GM19438 (cell line): ENCODE results near the gene HGFAC.

ENCODE experiments used
- ATAC-seq: cut with Tn5 transposase; IDR thresholded peaks from one replicate; pipeline ENCODE4 v1.9.1; 2021; ENCODE audit warnings: low read depth; ENCODE audit not compliant: unreplicated experiment

Gene HGFAC

GRCh38 chr4:3441501-3442459, at the start of gene HGFAC:
Gene HGFAC (plus strand): TSS chr4:3441968. CDS start chr4:3442002, 34 bp downstream.
- ATAC-seq: no peak

GRCh38 chr4:3392321-3392720, 49.4 kb upstream of the HGFAC start:
- no peak for ATAC-seq

- ATAC-seq: no peak
These were observed 48.6 kb upstream of the HGFAC start for GRCh38 chr4:3393171-3393570.

- no peak for ATAC-seq
These were observed 45.2 kb upstream of the HGFAC start for GRCh38 chr4:3396600-3396999.

DNA sequence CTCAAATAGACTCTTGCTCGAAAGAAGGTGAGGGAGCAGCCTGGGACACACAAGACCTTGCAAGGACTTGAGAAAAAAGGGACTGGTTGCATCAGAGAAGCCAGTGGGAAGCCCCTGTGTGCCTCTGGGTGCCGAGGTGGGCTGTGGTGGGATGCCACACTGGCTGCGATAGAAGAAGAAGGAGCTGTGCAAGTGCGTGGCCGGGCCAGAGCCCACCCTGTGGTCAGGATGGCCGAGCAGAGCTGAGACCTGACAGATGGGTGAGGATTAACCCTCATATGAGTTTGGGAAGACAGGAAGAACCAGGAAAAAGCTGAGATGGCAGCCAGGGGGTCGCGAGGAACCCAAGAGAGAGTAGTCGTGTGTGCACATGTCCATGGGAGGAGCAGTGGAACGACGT, 44.6 kb upstream of the HGFAC start:
- no peak for ATAC-seq

DNA sequence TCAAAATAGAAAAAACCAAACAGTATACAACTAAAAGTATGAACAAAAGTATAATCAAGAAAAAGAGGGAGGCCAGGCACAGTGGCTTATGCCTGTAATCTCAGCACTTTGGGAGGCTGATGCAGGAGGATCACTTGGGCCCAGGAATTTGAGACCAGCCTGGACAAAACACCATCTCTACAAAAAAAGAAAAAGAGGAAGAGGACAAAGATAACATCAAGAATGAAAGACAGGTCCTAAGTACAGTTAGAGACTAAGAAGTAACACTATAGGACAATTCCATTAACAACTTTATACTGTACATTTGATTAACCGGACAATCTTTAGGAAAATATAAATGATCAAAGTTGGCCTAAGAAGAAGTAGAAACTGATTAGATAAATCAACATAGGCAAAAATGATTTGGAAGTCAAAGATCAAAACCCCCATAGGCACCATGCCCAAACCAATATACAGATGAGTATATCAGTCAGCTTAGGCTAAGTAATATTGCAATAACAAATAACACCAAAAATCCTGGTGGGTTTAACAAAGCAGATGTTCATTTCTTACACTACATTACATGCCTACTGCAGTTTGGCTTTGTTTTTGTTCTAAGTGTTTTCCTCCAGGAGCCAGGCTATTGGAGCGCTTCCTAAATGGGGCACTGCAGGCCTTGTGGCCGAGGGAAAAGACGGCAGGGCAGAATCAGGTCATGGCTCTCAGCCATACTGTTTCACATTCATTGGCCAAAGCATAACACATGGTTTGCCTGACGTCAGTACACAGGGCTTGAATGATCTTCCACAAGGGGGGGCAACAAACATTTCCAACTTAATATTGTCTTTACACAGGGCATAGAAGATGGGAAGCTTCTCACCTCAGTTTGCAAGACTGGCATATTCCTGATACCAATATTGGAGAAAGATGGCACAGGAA, 42.2 kb upstream of the HGFAC start:
- ATAC-seq: no peak

GRCh38 chr4:3401436-3402171, 40.2 kb upstream of the HGFAC start:
- ATAC-seq: no peak

DNA sequence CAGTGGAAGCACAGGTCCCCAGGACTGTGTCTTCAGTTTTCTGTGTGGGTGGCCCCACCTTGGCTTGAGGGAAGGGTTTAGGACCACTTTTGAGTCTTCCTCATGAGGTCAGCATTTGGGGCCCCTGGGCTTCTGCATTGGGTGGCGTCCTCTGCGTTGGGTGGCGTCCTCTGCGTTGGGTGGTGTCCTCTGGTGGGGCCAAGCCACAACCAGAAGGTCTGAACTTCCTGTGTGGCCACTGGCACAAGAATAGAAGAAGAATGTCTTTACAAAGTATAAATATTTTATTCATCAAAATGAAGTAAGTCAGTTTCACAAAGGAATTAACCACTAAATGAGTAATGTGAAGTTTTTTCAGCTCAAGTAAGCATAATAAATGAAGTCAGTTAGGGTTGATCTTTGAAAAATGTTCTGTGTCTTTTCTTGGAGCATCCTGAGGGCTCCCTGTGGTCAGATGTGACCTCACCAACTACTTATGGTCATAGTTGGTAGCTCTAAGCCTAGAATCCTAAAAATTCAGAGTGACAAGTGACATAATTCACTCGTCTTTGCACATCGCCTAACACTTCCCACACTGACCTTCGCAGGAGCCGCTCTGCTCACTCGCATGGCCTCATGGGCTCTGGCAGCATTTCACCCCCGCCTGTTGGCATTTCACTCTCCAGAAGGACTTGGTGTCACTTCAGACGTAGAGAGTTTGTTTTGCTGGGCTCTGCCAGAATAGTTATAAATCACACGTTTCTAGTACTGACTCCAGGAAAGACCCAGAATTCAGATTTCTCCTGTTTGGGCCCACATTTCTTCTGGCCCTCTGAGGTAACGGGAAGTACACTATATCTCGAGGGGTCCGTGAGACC, 39.0 kb upstream of the HGFAC start:
- ATAC-seq: no peak

DNA sequence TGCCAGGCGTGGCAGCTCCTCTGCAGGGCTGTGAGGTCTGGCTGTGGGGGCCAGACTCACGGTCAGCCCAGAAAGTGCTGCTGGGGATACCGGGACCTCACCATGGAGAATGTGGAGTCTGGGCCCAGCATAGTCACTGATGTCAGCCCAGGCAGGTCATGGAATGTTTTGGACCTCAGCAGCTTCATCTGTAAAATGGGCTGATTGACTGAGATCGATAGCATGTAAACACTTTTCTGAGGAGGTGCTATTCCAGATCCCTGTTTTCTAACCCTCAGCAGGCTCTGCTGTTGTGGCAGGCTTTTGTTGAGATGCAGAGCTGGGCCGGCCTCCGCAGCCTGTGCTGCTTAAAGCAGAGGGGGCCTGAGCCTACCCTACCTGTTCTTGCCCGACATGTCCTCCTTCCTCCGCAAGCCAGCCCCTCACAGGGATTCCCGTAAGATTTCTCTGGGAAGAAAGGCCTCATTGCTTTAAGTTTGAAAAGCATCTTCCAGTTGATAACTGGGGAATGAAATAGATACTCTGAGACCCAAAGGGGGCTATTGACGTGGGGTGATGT, 38.3 kb upstream of the HGFAC start:
- ATAC-seq: no peak

DNA sequence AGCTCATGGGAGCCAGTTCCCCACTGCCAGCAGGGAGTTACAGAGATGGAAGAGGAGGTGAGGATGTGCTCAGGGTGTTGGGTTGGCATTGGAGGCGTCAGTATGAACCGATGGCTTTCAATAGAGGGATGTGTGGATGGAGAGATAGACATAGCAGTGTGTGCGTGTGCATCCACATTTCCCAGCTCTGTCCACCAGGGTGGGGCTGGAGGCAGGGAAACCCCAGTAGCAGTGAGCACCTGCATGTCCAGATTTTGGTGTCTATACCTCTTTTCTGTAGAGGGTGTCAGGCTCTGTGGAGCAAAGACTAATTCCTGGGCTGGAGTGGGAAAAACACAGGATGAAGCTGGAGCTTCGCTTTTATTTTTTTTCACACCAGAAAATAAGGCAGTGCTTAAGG, 37.2 kb upstream of the HGFAC start:
- ATAC-seq: no peak

DNA sequence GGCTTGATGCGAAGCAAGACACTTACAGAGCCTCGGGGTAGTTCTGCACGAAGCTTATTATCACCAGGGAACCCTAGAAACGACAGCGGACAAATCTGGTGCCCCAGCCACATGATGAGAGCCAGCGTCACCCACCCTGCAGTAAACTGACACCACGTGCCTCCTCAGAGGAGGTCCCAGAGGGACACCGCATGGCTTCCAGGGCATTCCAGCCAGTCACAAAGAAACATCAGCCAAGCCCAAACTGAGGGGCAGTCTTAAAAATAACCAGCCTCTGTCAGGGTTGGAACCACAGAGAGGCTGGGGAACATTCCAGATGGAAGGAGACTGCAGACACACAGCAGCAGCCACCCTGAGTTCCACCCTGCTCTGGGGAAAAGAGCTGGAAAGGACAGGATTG, 36.6 kb upstream of the HGFAC start:
- no peak for ATAC-seq

DNA sequence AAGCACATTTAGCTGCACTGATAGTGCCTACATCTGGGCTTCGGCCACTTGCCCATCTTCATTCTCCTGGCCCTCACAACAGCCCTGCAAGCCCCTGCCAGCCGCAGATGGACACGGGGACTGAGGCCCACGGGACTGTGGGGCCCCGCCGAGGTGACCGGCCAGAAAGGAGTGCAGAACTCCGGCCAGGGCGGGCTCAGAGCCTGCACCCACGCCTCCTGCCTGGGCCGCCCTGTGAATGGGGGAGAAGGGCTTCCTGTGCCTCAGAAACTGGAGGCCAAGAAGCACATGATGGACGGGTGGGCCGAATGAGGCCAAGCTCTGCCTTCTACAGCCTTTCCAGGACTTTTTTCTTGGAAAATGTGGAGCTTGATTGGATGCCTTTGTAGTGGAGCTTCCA, 35.7 kb upstream of the HGFAC start:
- ATAC-seq: no peak

GRCh38 chr4:3406431-3406830, 35.3 kb upstream of the HGFAC start:
- ATAC-seq: no peak

DNA sequence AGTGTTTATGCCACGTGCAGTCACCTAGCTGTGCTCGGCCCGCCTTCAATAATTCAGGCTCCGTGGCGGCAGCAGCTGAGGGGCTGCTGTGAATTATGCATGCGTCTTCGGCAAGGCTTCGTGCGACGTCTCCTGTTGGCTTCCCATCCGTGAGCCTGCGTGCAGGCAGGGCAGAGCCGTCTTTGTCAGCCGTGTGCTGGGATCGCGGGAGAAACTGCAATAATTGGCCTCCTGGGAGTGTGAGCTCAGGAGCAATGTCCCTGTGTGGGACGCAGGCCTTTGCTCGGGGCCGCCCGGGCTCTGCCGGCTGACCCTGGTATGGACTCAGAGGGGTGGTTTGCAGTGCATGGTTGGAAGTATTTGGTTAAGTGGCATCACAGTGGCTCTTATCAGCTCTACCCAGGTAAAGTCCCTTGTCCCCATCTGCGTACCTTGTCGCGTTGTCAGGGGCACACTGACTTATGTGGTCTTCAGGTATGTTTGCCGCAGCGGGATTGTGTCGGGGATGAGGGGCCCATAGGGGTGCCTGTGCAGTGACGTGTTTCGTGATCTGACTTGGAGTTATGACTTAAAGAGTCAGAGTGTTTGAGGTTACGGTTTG, 34.5 kb upstream of the HGFAC start:
- no peak for ATAC-seq

- ATAC-seq: no peak
These were observed 33.6 kb upstream of the HGFAC start for GRCh38 chr4:3407930-3408792.

GRCh38 chr4:3408793-3409330, 32.9 kb upstream of the HGFAC start:
- ATAC-seq: no peak

- ATAC-seq: no peak
These were observed 32.1 kb upstream of the HGFAC start for GRCh38 chr4:3409571-3410091.
